Naive thymus-derived CD4-positive, alpha-beta T cell (primary cell): ENCODE measurements around the gene EDEM1. TPM values are rescaled to one million over a fixed set of nuclear protein-coding genes. Genes with fewer than 3 reads are reported as not detected.
A peak's percentile ranks its signal among the peaks of the same experiment; 100 is the strongest.

Experiments
- ATAC-seq: fragments of 150-1000 bp; cut with Tn5 transposase; 2 replicates; pipeline ENCODE4 v1.10.0; 2021; ENCODE audit warnings: mild to moderate bottlenecking, moderate library complexity
- CTCF ChIA-PET: fragments of 350-600 bp; sonication (Branson Sonifier 250); formaldehyde crosslinking; loops from one replicate; lab custom pipeline; 2021; ENCODE audit warnings: antibody characterized with exemption; lab: Charles Lee
- POLR2A ChIA-PET: fragments of 350-600 bp; sonication (Branson Sonifier 250); formaldehyde crosslinking; loops from one replicate; lab custom pipeline; 2021; ENCODE audit warnings: antibody characterized with exemption, inconsistent platforms; lab: Charles Lee
- DNase-seq, 9 donors: peaks; one replicate each; pipeline versions ENCODE4 v3.0.0 to v3.0.0-alpha.2; 2020 to 2022; ENCODE audit warnings: mixed read lengths in 1 of 9
- H3K27ac ChIP-seq: one replicate; pipeline ENCODE4 v1.7.0; 2013; ENCODE audit warnings: mild to moderate bottlenecking, low read depth, low read length, moderate library complexity
- H3K27me3 ChIP-seq, 2 donors: one replicate each; pipeline ENCODE4 v1.7.0; 2013; ENCODE audit warnings: low read length in 2 of 2, mild to moderate bottlenecking in 2 of 2, moderate library complexity in 2 of 2; ENCODE audit not compliant: control insufficient read depth in 2 of 2, insufficient read depth in 2 of 2
- H3K36me3 ChIP-seq, 3 experiments: 1 replicate in 2 of 3; 2 replicates in 1 of 3; pipeline ENCODE4 v1.7.0; 2013; ENCODE audit warnings: low read length in 3 of 3, mild to moderate bottlenecking in 3 of 3, moderate library complexity in 1 of 3; ENCODE audit not compliant: insufficient read depth in 3 of 3, control insufficient read depth in 2 of 3
- H3K4me1 ChIP-seq, 2 donors: one replicate each; pipeline ENCODE4 v1.7.0; 2013; ENCODE audit warnings: low read length in 2 of 2, mild to moderate bottlenecking in 2 of 2, moderate library complexity in 1 of 2; ENCODE audit not compliant: control insufficient read depth in 2 of 2, insufficient read depth in 2 of 2
- H3K4me3 ChIP-seq: 2 replicates; pipeline ENCODE4 v1.7.0; 2013; ENCODE audit warnings: mild to moderate bottlenecking, low read length
- H3K9me3 ChIP-seq, 3 experiments: 1 replicate in 2 of 3; 2 replicates in 1 of 3; pipeline ENCODE4 v1.7.0; 2013; ENCODE audit warnings: low read length in 3 of 3; ENCODE audit not compliant: control insufficient read depth in 2 of 3
- H3K27ac Mint-ChIP-seq, 9 donors: one replicate each; pipeline ENCODE4 v1.8.0; 2020 to 2022; ENCODE audit warnings: mixed read lengths in 9 of 9, mild to moderate bottlenecking in 8 of 9, moderate library complexity in 5 of 9, inconsistent platforms in 2 of 9
- H3K27me3 Mint-ChIP-seq, 5 donors: one replicate each; pipeline ENCODE4 v1.8.0; 2021 to 2022; ENCODE audit warnings: mixed read lengths in 5 of 5, mild to moderate bottlenecking in 1 of 5
- H3K36me3 Mint-ChIP-seq, 5 donors: one replicate each; pipeline ENCODE4 v1.8.0; 2020 to 2022; ENCODE audit warnings: mixed read lengths in 5 of 5, mild to moderate bottlenecking in 3 of 5, inconsistent platforms in 1 of 5
- H3K4me1 Mint-ChIP-seq, 7 donors: one replicate each; pipeline ENCODE4 v1.8.0; 2020 to 2022; ENCODE audit warnings: mixed read lengths in 7 of 7, mild to moderate bottlenecking in 3 of 7, inconsistent platforms in 1 of 7
- H3K4me3 Mint-ChIP-seq, 10 donors: one replicate each; pipeline ENCODE4 v1.8.0; 2020 to 2022; ENCODE audit warnings: mild to moderate bottlenecking in 10 of 10, mixed read lengths in 10 of 10, moderate library complexity in 6 of 10, inconsistent platforms in 2 of 10
- H3K9me3 Mint-ChIP-seq, 11 donors: one replicate each; pipeline ENCODE4 v1.8.0; 2020 to 2022; ENCODE audit warnings: mixed read lengths in 11 of 11, mild to moderate bottlenecking in 4 of 11, inconsistent platforms in 1 of 11, moderate library complexity in 1 of 11
- intact Hi-C, 2 donors: fragments of 100-400 bp; cut with micrococcal nuclease; formaldehyde crosslinking; loops; one replicate each; pipeline ENCODE4 v1.15.1; 2023
- polyA plus RNA-seq, 2 donors: library from polyadenylated mRNA; unstranded; fragments of 300-500 nt; fragmentation: Illumina TruSeq; gene quantifications; one replicate each; pipeline ENCODE4 v1.2.3, GENCODE V29; 2021
- total RNA-seq, 6 experiments: library from RNA in 5 of 6; stranded (reverse) in 5 of 6; gene quantifications; 1 replicate in 5 of 6; 2 replicates in 1 of 6; pipeline ENCODE4 v1.2.3 and lab custom pipeline; 2021 to 2026

EDEM1 gene
- total RNA-seq: 100 to 1,000 TPM in 4 of 5 experiments, 10 to 100 TPM in 1; 97.3 to 138 (median 126) TPM
- 10 to 100 TPM; 41.9 to 50.1 TPM for polyA plus RNA-seq
- total RNA-seq (lab: John Stamatoyannopoulos, UW): 191 reads per million, percentile 93 among the genes with 10 or more reads in this experiment

DNA sequence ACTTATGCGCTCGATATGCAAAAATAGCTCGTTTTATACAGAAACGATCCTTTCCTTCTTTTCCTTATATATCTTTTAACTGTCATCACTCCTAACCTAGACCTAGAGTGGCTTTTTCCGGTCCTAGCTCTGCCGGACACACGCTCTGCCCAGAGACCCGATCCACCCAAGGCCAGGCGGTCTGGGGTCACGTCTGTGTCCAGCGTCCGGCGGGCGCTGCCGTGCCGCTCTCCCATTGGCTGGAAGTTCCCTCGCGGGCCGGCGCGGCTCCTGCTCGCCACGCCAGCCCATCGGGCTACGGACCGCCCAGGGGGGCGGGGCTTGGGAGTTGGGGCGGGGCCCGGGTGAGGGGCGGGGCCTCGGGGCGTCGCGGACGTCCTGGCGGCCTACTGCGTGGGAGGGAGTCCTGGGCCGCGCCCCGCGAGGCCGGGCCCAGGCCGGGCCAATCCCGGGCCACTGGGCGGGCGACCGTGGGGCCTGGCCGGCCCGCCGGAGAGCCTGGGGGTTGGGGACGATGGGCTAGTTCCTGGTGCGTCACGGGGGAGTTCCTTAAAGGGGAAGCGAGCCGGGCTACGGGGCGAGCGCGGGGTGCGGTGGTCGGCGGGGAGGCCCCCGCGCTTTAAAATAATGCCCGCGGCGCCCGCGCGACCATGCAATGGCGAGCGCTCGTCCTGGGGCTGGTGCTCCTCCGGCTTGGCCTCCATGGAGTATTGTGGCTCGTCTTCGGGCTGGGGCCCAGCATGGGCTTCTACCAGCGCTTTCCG, at the start of gene EDEM1:
TSS of gene EDEM1 (plus strand) at position 552 of the 764 bp plus-strand sequence. CDS start at position 651, 99 bp downstream.
- intact Hi-C loops: loop anchor here (1.0 to 10.0 kb wide), 12 partner anchors 51 to 885 kb away; partner anchors contain the start of genes ARL8B (in 2 of the 2), SETMAR (in 2 of the 2), ITPR1 (in 1 of the 2) and SUMF1 (in 1 of the 2)
- DNase-seq (peak; percentile 81 to 100 (median 88)), ATAC-seq (peak; percentile 95)
- H3K36me3 ChIP-seq: peaks cover 0 to 3% (median 0%) of the 10 kb centered on the region in 3 experiments
- no peaks in the 10 kb centered on the region for H3K27me3 Mint-ChIP-seq
- H3K4me1 Mint-ChIP-seq: peaks cover 14 to 41% (median 32%) of the 10 kb centered on the region in 7 donors
- peak within 1 kb of the TSS; percentile 95 to 100 (median 98) for H3K27ac Mint-ChIP-seq
- H3K9me3 Mint-ChIP-seq: peaks cover 0 to 2% (median 0%) of the 10 kb centered on the region in 11 donors
- H3K27me3 ChIP-seq: no peaks in the 10 kb centered on the region
- peak within 1 kb of the TSS; percentile 90 to 100 (median 98) for H3K4me3 Mint-ChIP-seq
- H3K9me3 ChIP-seq: no peaks in the 10 kb centered on the region
- ChIA-PET CTCF (interaction anchor here (1.4 to 3.1 kb wide), 4 partner anchors 9 to 55 kb away, joined by 3 to 19 read pairs (median 5); no protein-coding TSS in a partner anchor), POLR2A (interaction anchor here (0.9 to 4.6 kb wide), 12 partner anchors 10 to 694 kb away, joined by 3 to 117 read pairs (median 4); partner anchors contain the start of genes ARL8B and ITPR1)
- peaks cover 0 to 27% (median 4%) of the 10 kb centered on the region in 5 donors for H3K36me3 Mint-ChIP-seq
- H3K4me3 ChIP-seq: peak within 1 kb of the TSS; percentile 89
- peaks cover 13 to 21% of the 10 kb centered on the region in 2 donors for H3K4me1 ChIP-seq
- peak within 1 kb of the TSS; percentile 97 for H3K27ac ChIP-seq

DNA sequence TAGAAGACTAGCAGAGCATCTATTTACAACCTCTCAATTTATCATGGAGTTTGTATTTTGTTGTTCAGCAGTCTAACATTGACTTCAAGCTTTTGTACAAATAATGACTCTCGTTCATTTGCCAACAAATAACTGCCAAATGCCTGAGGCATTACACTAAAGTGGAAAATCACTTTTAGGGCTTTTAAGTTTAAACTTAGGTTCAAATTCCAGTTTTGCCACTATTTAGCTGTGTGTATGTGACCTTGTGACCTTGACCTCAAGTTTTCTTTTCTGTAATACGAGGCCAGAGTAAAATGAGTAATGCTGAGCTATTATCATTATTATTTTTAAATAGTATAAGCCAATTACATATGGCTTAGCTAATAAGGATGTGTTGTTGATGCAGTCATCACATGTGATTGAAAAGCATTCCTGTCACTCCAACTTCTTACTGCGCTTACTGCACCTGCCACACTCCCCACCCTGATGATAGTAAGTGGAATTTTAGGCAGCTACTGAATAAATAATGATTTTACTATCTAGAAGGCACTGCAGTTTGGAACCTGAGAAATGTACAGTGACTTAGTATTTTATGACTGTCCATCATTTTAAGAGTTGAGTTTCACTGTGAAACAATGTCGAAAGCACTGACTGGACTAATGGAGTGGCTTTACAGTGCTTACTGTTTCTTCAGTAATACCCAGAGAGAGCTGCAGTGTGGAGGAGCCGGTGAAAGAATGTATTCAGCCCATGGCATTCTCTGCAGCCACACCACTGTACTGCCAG, 49.1 kb upstream of the EDEM1 start:
- ChIA-PET CTCF (interaction anchor here (0.5 to 1.5 kb wide), 3 partner anchors 10 to 55 kb away, joined by 3 to 4 read pairs (median 3); no protein-coding TSS in a partner anchor), POLR2A (interaction anchor here (1.4 kb wide), 1 partner anchor 15 kb away, joined by 4 read pairs; no protein-coding TSS in a partner anchor)
- intact Hi-C loops: loop anchor here (10.0 kb wide), 2 partner anchors 166 to 356 kb away; no protein-coding TSS in a partner anchor
- peaks cover 0 to 2% (median 0%) of the 10 kb centered on the region in 11 donors for H3K9me3 Mint-ChIP-seq
- H3K36me3 Mint-ChIP-seq: peaks cover 0 to 28% (median 20%) of the 10 kb centered on the region in 5 donors
- H3K4me3 Mint-ChIP-seq: peak overlapping the region in 4 of 10 donors; percentile 16 to 45 (median 34)
- peak overlapping the region in 7 of 9 donors; percentile 39 to 86 (median 74) for H3K27ac Mint-ChIP-seq
- ATAC-seq: no peak
- Histone ChIP-seq H3K27ac (no peak overlapping the region), H3K27me3 (no peaks in the 10 kb centered on the region), H3K36me3 (no peaks in the 10 kb centered on the region), H3K4me3 (no peak overlapping the region), H3K9me3 (no peaks in the 10 kb centered on the region), H3K4me1 (peaks cover 10 to 13% of the 10 kb centered on the region in 2 donors)
- no peak for DNase-seq
- no peaks in the 10 kb centered on the region for H3K27me3 Mint-ChIP-seq
- H3K4me1 Mint-ChIP-seq: peaks cover 35 to 82% (median 78%) of the 10 kb centered on the region in 7 donors

DNA sequence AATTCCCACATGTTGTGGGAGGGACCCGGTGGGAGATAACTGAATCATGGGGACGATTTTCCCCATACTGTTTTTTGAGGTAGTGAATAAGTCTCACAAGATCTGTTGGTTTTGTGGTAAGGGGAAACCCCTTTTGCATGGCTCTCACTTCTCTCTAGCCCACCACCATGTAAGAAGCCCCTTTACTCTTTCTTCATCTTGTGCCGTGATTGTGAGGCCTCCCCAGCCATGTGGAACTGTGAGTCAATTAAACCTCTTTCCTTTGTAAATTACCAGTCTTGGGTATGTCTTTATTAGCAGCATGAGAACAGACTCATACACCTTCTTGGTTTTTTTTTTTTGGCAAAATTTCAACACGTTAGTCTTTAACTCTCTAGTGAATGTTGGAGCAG, 47.3 kb upstream of the EDEM1 start:
- no peaks in the 10 kb centered on the region for H3K27me3 Mint-ChIP-seq
- peak; percentile 18 for ATAC-seq
- Histone ChIP-seq H3K27me3 (no peaks in the 10 kb centered on the region), H3K4me3 (no peak overlapping the region), H3K4me1 (peaks cover 10 to 13% of the 10 kb centered on the region in 2 donors), H3K27ac (no peak overlapping the region), H3K9me3 (no peaks in the 10 kb centered on the region), H3K36me3 (no peaks in the 10 kb centered on the region)
- peaks cover 0 to 45% (median 37%) of the 10 kb centered on the region in 5 donors for H3K36me3 Mint-ChIP-seq
- H3K9me3 Mint-ChIP-seq: peaks cover 0 to 10% (median 0%) of the 10 kb centered on the region in 11 donors
- POLR2A ChIA-PET: interaction anchor here (0.7 kb wide), 1 partner anchor 87 kb away, joined by 4 read pairs; no protein-coding TSS in a partner anchor
- CTCF ChIA-PET: no interaction called here
- intact Hi-C loops: no loop called here
- peak overlapping the region in 4 of 9 donors; percentile 9 to 58 (median 22) for H3K27ac Mint-ChIP-seq
- peak overlapping the region in 1 of 10 donors; percentile 29 for H3K4me3 Mint-ChIP-seq
- DNase-seq: no peak
- peaks cover 33 to 88% (median 81%) of the 10 kb centered on the region in 7 donors for H3K4me1 Mint-ChIP-seq

DNA sequence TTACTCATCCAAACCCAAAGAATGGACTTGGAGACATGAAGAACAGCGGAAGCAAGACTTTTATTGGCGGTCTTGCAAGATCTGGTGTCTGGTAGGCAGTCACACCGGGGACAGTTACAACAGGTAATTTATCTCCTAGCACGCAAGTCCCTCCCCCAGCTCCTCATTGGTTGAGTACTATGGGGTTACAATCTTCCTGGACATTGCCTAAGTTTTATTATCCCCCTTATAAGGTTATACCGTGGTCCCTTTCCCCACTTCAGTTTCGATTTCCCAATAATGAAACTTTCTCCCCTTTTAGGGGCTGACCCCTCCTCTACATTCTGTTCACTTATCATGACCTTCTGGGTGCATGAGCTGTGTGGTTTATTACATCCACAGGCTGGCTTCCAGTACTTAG, 46.7 kb upstream of the EDEM1 start:
- ChIA-PET POLR2A (interaction anchor here (0.7 kb wide), 1 partner anchor 87 kb away, joined by 4 read pairs; no protein-coding TSS in a partner anchor), CTCF (no interaction called here)
- H3K27me3 Mint-ChIP-seq: no peaks in the 10 kb centered on the region
- Histone ChIP-seq H3K36me3 (peaks cover 0 to 1% (median 0%) of the 10 kb centered on the region in 3 experiments), H3K27ac (no peak overlapping the region), H3K4me1 (peaks cover 10 to 13% of the 10 kb centered on the region in 2 donors), H3K4me3 (no peak overlapping the region), H3K27me3 (no peaks in the 10 kb centered on the region), H3K9me3 (no peaks in the 10 kb centered on the region)
- peak overlapping the region in 2 of 9 donors; percentile 58 to 82 for H3K27ac Mint-ChIP-seq
- intact Hi-C loops: no loop called here
- peaks cover 33 to 94% (median 87%) of the 10 kb centered on the region in 7 donors for H3K4me1 Mint-ChIP-seq
- no peak for DNase-seq
- ATAC-seq: no peak
- H3K9me3 Mint-ChIP-seq: peaks cover 0 to 14% (median 4%) of the 10 kb centered on the region in 11 donors
- peak overlapping the region in 1 of 10 donors; percentile 29 for H3K4me3 Mint-ChIP-seq
- H3K36me3 Mint-ChIP-seq: peaks cover 2 to 51% (median 43%) of the 10 kb centered on the region in 5 donors

DNA sequence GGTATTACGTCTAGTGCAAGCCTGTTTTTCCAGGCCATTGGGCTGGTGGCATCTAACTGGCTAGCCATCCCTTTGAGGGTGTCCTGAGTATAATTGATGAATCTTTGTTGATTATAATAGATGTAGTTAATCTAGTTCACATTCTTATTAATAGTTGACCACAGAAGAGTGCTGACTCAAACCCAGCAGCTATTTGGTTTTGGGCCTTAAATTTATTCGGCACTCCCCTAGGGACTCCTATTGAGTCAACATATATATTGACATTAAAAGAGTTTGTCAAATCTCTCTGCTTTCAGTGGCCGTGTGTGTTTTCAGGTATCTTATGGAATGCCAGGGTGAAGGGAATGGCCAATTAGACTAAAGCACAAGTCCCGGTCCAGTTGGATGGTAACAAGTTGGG, 45.7 kb upstream of the EDEM1 start:
- CTCF ChIA-PET: no interaction called here
- Histone ChIP-seq H3K4me3 (no peak overlapping the region), H3K9me3 (no peaks in the 10 kb centered on the region), H3K4me1 (peaks cover 6% of the 10 kb centered on the region in 2 donors), H3K36me3 (peaks cover 0 to 10% (median 0%) of the 10 kb centered on the region in 3 experiments), H3K27ac (no peak overlapping the region), H3K27me3 (no peaks in the 10 kb centered on the region)
- no peak for DNase-seq
- POLR2A ChIA-PET: no interaction called here
- peaks cover 26 to 89% (median 81%) of the 10 kb centered on the region in 7 donors for H3K4me1 Mint-ChIP-seq
- ATAC-seq: no peak
- no peak overlapping the region for H3K4me3 Mint-ChIP-seq
- peaks cover 4 to 59% (median 52%) of the 10 kb centered on the region in 5 donors for H3K36me3 Mint-ChIP-seq
- peaks cover 0 to 21% (median 6%) of the 10 kb centered on the region in 11 donors for H3K9me3 Mint-ChIP-seq
- H3K27ac Mint-ChIP-seq: no peak overlapping the region
- intact Hi-C loops: no loop called here
- no peaks in the 10 kb centered on the region for H3K27me3 Mint-ChIP-seq
